Smooth muscle cell (in vitro differentiated cells): ENCODE measurements around the gene KIRREL1. TPM values are rescaled to one million over a fixed set of nuclear protein-coding genes. Genes with fewer than 3 reads are reported as not detected.
A peak's percentile ranks its signal among the peaks of the same experiment; 100 is the strongest.

Source experiments
- DNase-seq: peaks from one replicate; lab custom pipeline; 2025; ENCODE audit not compliant: unreplicated experiment; lab: John Stamatoyannopoulos, UW
- H2AFZ ChIP-seq: fragments of 200-600 bp; sonication (generic); 2 replicates; pipeline ENCODE4 v1.6.0; 2016; ENCODE audit warnings: antibody characterized with exemption, low read depth, mild to moderate bottlenecking
- H3F3A ChIP-seq: fragments of 200-600 bp; sonication (generic); 2 replicates; pipeline ENCODE4 v1.6.0; 2017; ENCODE audit warnings: antibody characterized with exemption, low read depth
- H3K27ac ChIP-seq: fragments of 200-600 bp; sonication (generic); 2 replicates; pipeline ENCODE4 v1.5.1; 2016; ENCODE audit warnings: low read depth, mild to moderate bottlenecking
- H3K27me3 ChIP-seq: fragments of 200-600 bp; sonication (generic); 2 replicates; pipeline ENCODE4 v1.6.1; 2016; ENCODE audit warnings: low read depth, mild to moderate bottlenecking
- H3K36me3 ChIP-seq: fragments of 200-600 bp; sonication (generic); 2 replicates; pipeline ENCODE4 v1.5.1; 2016; ENCODE audit warnings: low read depth
- H3K4me1 ChIP-seq: fragments of 200-600 bp; sonication (generic); 2 replicates; pipeline ENCODE4 v1.5.1; 2016; ENCODE audit warnings: low read depth
- H3K4me2 ChIP-seq: fragments of 200-600 bp; sonication (generic); 2 replicates; pipeline ENCODE4 v1.6.0; 2016; ENCODE audit warnings: mild to moderate bottlenecking
- H3K4me3 ChIP-seq: fragments of 200-600 bp; sonication (generic); 2 replicates; pipeline ENCODE4 v1.5.1; 2016; ENCODE audit warnings: mild to moderate bottlenecking
- H3K79me2 ChIP-seq: fragments of 200-600 bp; sonication (generic); 2 replicates; pipeline ENCODE4 v1.6.0; 2016; ENCODE audit warnings: low read depth, mild to moderate bottlenecking
- H3K9ac ChIP-seq: fragments of 200-600 bp; sonication (generic); 2 replicates; pipeline ENCODE4 v1.6.0; 2016; ENCODE audit warnings: low read depth
- H3K9me3 ChIP-seq: fragments of 200-600 bp; sonication (generic); replicated peaks from 2 replicates; pipeline ENCODE4 v1.5.1; 2016; ENCODE audit warnings: low read depth
- H4K20me1 ChIP-seq: fragments of 200-600 bp; sonication (generic); 2 replicates; pipeline ENCODE4 v1.6.0; 2016; ENCODE audit warnings: low read depth
- WGBS: methylation state at CpG from one replicate; pipeline ENCODE4 v1.1.7; 2016; ENCODE audit warnings: low lambda C conversion rate; 5-methylcytosine and 5-hydroxymethylcytosine counted together
- polyA plus RNA-seq: library from polyadenylated mRNA; unstranded; fragments of >200 nt; fragmentation: Nextera tagmentation; extraction: Ambion mirVana; gene quantifications from 2 replicates; pipeline ENCODE4 v1.2.1, GENCODE V29; 2016
- total RNA-seq: library from RNA; depleted of rRNA; stranded (reverse); fragments of >200 nt; gene quantifications from 2 replicates; pipeline ENCODE4 v1.2.3, GENCODE V29; 2014
- TF ChIP-seq, protein P1 (sequence below): fragments of 200-600 bp; sonication (generic); IDR thresholded peaks from 2 replicates; pipeline ENCODE4 v1.5.1; 2017; ENCODE audit warnings: borderline replicate concordance, mild to moderate bottlenecking, antibody characterized with exemption; ENCODE audit not compliant: insufficient read depth, poor library complexity, severe bottlenecking

The KIRREL1 gene
- total and polyA plus RNA-seq, 2 experiments from 2014 or later = 40.9 to 58.4 TPM

DNA sequence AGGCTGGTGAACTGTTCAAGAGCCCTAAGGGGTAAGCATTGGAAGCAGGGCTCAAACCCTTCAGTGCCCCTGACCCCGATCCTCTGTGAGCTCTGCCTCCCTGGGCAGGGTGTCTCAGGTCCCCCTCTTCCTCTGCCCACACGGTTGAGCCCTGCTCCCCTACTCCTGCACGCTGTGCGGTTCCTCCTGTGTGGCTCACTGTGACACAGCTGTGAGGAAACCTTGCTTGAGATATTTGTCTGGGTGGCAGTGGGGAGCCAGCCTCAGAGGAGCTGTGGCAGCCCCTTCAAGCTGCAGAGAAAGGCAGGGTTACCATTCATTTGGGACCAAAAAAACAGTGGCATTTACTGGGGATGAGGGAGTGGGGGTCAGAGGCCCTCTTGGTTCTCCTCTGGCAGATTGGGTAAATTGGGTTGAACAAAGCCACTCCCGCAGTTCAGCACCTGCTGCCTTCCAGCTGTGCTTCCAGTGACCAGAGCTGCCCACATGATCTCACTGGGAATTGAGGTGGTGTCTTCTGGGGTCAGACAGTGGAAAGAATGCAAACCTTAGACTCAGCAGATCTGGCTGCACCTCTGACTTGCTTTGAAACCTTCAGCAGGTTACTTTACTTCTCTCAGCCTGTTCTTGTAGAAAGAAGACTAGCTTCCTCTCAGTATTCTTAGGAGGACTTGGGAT, 126.7 kb downstream of the KIRREL1 start:
- Histone ChIP-seq H3K27me3 (peaks cover 5% of the 10 kb centered on the region), H3K79me2 (no peaks in the 10 kb centered on the region), H3K9ac (no peak overlapping the region), H4K20me1 (no peaks in the 10 kb centered on the region), H3K9me3 (no peaks in the 10 kb centered on the region), H2AFZ (no peak overlapping the region), H3K36me3 (no peaks in the 10 kb centered on the region), H3K4me3 (no peak overlapping the region), H3F3A (no peaks in the 10 kb centered on the region), H3K4me1 (peaks cover 17% of the 10 kb centered on the region), H3K27ac (no peak overlapping the region), H3K4me2 (no peak overlapping the region)
- TF ChIP-seq, protein P1, sequence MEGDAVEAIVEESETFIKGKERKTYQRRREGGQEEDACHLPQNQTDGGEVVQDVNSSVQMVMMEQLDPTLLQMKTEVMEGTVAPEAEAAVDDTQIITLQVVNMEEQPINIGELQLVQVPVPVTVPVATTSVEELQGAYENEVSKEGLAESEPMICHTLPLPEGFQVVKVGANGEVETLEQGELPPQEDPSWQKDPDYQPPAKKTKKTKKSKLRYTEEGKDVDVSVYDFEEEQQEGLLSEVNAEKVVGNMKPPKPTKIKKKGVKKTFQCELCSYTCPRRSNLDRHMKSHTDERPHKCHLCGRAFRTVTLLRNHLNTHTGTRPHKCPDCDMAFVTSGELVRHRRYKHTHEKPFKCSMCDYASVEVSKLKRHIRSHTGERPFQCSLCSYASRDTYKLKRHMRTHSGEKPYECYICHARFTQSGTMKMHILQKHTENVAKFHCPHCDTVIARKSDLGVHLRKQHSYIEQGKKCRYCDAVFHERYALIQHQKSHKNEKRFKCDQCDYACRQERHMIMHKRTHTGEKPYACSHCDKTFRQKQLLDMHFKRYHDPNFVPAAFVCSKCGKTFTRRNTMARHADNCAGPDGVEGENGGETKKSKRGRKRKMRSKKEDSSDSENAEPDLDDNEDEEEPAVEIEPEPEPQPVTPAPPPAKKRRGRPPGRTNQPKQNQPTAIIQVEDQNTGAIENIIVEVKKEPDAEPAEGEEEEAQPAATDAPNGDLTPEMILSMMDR = no peak
- WGBS = 93% methylated on average over 5 of the region's 5 CpGs
- no peak for DNase-seq

DNA sequence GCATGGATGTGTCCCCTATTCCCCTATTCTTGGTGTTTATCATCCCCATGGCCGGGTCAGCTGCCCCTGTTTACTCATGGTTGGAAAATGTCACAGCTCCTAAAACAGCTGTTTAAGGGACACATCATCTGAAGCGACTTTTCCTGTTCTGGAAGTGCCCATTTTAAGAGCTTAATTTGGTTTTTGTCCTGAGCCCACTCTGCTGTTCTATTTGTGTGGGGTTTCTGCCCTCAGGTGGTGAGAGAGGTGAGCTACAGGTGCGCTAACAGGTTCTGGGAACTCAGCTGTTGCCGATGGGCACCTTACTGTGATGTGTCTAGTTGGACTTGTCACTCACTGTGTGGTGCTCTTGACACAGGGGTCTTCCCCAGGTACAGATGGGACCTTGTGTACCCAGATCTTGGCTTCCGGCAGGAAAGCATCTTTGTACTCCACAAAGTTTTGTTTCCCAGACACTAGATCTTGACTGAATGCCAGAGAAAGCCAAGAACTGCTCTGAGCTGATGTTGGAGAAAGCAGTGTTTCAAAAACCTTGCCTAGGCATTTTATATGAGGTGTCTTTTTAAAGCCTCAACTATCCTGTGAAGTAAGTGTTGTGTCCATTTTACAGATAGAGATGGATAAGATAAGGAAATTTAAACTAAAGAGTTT, 128.3 kb downstream of the KIRREL1 start:
- WGBS = 18% methylated on average over 5 of the region's 5 CpGs
- H3K27me3 ChIP-seq = peaks cover 5% of the 10 kb centered on the region
- no peaks in the 10 kb centered on the region for H3K79me2 ChIP-seq
- H2AFZ ChIP-seq = no peak overlapping the region
- no peak overlapping the region for H3K9ac ChIP-seq
- no peaks in the 10 kb centered on the region for H3K9me3 ChIP-seq
- no peaks in the 10 kb centered on the region for H4K20me1 ChIP-seq
- no peaks in the 10 kb centered on the region for H3K36me3 ChIP-seq
- no peak overlapping the region for H3K4me3 ChIP-seq
- TF ChIP-seq, protein P1 = peak; percentile 57
- no peak for DNase-seq
- no peak overlapping the region for H3K4me2 ChIP-seq
- no peak overlapping the region for H3K27ac ChIP-seq
- H3K4me1 ChIP-seq = peaks cover 17% of the 10 kb centered on the region
- H3F3A ChIP-seq = no peaks in the 10 kb centered on the region

DNA sequence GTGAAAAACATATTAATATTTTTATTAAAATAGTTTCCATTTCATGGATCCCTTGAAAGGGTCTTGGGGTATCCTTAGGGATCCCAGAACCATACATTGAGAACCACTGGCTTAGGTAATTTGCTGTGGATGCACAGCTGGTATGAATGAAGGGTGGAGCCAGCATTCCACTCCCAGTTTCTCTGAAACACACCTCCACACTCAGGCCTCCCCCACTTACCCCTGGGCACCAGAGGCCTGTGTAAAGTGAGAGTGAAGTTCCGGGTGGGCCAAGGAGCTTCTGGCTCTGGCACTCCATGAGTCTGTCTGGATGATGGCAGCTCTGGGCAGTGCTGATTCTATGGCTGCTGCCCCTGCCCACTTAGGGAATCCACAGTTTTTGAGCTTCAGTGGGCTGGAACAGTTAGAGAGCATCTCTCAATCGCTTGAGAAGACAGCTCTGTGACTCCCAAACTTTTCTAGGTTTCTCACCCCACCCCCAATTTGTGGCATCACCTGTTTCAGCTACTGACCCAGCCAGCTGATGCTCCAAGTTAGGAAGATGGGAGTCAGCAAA, 129.5 kb downstream of the KIRREL1 start:
- Histone ChIP-seq H3K4me2 (no peak overlapping the region), H3K4me1 (peaks cover 17% of the 10 kb centered on the region), H3K4me3 (no peak overlapping the region), H3K9ac (no peak overlapping the region), H3K27ac (no peak overlapping the region), H2AFZ (no peak overlapping the region), H3K27me3 (peaks cover 5% of the 10 kb centered on the region), H3F3A (no peaks in the 10 kb centered on the region), H3K79me2 (no peaks in the 10 kb centered on the region), H3K36me3 (no peaks in the 10 kb centered on the region), H4K20me1 (no peaks in the 10 kb centered on the region), H3K9me3 (no peaks in the 10 kb centered on the region)
- WGBS = 78% methylated on average over 2 of the region's 2 CpGs
- TF ChIP-seq, protein P1 = no peak
- no peak for DNase-seq
